Stimulated activated CD8-positive, alpha-beta memory T cell treated with anti-CD3 and anti-CD28 coated beads, Interleukin-7, amount 100 ng/mL, for 1 hour (primary cell): ENCODE measurements around the gene EPB41L1.

Experiments used
- DNase-seq, 2 donors: peaks; one replicate each; pipeline ENCODE4 v3.0.0-alpha.2; 2020; ENCODE audit warnings: low read depth in 2 of 2

Gene EPB41L1

GRCh38 chr20:36225666-36226065, 71.1 kb downstream of the EPB41L1 start:
- no peak for DNase-seq

- no peak for DNase-seq
Measured at GRCh38 chr20:36228770-36229169, 74.2 kb downstream of the EPB41L1 start.

GRCh38 chr20:36230019-36230418, 75.5 kb downstream of the EPB41L1 start:
- no peak for DNase-seq

GRCh38 chr20:36231331-36231730, 76.8 kb downstream of the EPB41L1 start:
- DNase-seq: no peak

GRCh38 chr20:36234771-36235320, 80.3 kb downstream of the EPB41L1 start:
- DNase-seq: no peak

- peak; percentile 52 to 54 for DNase-seq
Measured at GRCh38 chr20:36235892-36236785, 81.6 kb downstream of the EPB41L1 start, which contains the start of gene AAR2. TSS of gene AAR2 (plus strand) at chr20:36236478. CDS start at chr20:36239869, 3,391 bp downstream.

GRCh38 chr20:36236786-36237121, 82.2 kb downstream of the EPB41L1 start:
- no peak for DNase-seq

GRCh38 chr20:36237477-36237876, 82.9 kb downstream of the EPB41L1 start:
- no peak for DNase-seq

- DNase-seq: no peak
Measured at GRCh38 chr20:36238153-36238552, 83.6 kb downstream of the EPB41L1 start.

- no peak for DNase-seq
Measured at GRCh38 chr20:36238760-36239159, 84.2 kb downstream of the EPB41L1 start.

- no peak for DNase-seq
Measured at GRCh38 chr20:36240076-36240475, 85.5 kb downstream of the EPB41L1 start.

GRCh38 chr20:36241678-36242077, 87.1 kb downstream of the EPB41L1 start:
- no peak for DNase-seq

- no peak for DNase-seq
Measured at GRCh38 chr20:36243726-36244125, 89.2 kb downstream of the EPB41L1 start.

GRCh38 chr20:36246401-36246800, 91.9 kb downstream of the EPB41L1 start:
- no peak for DNase-seq

GRCh38 chr20:36248836-36249235, 94.3 kb downstream of the EPB41L1 start:
- DNase-seq: no peak

- no peak for DNase-seq
Measured at GRCh38 chr20:36249450-36249849, 94.9 kb downstream of the EPB41L1 start.

- no peak for DNase-seq
Measured at GRCh38 chr20:36251426-36251825, 96.9 kb downstream of the EPB41L1 start.

- no peak for DNase-seq
Measured at GRCh38 chr20:36252511-36252910, 98.0 kb downstream of the EPB41L1 start.

- no peak for DNase-seq
Measured at GRCh38 chr20:36253036-36253435, 98.5 kb downstream of the EPB41L1 start.

- DNase-seq: no peak
Measured at GRCh38 chr20:36254076-36254475, 99.5 kb downstream of the EPB41L1 start.

GRCh38 chr20:36255445-36255844, 100.9 kb downstream of the EPB41L1 start:
- no peak for DNase-seq

GRCh38 chr20:36259177-36260061, 104.9 kb downstream of the EPB41L1 start:
- DNase-seq: no peak
